ENCODE measurements around the gene TRIO. TPM values are rescaled to one million over a fixed set of nuclear protein-coding genes. Genes with fewer than 3 reads are reported as not detected.
"Not testable (repeated sequence)": the region's sequence is repeated elsewhere in the genome, so short reads cannot be mapped to it uniquely, and the experiment has no call there.

The TRIO gene
- 211 and 222 TPM in 2 replicates for total RNA-seq (ENCODE audit: low replicate concordance)

DNA sequence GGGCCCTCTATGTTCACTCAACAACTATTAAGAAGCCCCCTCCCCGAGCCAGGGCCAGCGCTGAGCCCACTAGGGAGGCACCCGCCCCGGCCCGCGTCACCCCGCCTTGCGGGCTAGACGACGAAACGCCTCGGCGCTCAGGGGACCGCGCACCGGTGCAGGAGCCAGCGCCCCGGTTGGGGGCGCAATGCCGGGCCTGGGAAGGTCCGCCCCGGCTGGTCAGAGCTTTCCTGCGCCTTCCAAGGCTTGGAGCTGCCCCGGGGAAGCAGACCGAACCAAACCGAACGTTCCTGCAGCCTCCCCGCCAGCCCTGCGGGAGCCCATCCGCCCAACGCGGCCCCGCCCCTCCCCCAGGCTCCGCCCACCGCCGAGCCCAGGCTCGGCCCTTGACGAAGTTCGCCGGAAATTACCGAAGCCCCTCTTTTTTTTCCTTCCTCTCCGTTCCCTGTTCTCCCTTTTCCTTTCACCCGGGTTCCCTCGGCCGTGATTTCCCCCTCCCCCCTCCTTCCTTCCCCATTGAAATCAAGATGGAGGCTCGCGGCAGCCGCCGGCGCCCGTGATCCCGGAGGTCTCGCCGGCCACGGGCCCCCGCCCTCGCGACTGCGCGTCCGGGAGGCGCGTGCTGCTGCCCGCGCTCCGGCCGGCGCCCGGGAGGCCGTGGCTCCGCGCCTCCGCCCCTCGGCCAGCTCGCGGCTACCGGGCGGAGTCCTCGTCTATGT, at the start of gene TRIO:
Gene TRIO, plus strand, starts transcription at position 516 of the 719 bp plus-strand sequence. CDS start 384 bp downstream, outside the sequence.
- peak within 1 kb of the TSS; percentile 87 for H3K4me3 ChIP-seq (ENCODE audit: low read depth, low read length)
- peak; percentile 92 for DNase-seq (ENCODE audit: low read depth)
- TF ChIP-seq, protein P1, sequence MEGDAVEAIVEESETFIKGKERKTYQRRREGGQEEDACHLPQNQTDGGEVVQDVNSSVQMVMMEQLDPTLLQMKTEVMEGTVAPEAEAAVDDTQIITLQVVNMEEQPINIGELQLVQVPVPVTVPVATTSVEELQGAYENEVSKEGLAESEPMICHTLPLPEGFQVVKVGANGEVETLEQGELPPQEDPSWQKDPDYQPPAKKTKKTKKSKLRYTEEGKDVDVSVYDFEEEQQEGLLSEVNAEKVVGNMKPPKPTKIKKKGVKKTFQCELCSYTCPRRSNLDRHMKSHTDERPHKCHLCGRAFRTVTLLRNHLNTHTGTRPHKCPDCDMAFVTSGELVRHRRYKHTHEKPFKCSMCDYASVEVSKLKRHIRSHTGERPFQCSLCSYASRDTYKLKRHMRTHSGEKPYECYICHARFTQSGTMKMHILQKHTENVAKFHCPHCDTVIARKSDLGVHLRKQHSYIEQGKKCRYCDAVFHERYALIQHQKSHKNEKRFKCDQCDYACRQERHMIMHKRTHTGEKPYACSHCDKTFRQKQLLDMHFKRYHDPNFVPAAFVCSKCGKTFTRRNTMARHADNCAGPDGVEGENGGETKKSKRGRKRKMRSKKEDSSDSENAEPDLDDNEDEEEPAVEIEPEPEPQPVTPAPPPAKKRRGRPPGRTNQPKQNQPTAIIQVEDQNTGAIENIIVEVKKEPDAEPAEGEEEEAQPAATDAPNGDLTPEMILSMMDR (IDR thresholded peaks at IDR 0.05; ENCODE audit: insufficient read depth, low read length): peak; percentile 54

DNA sequence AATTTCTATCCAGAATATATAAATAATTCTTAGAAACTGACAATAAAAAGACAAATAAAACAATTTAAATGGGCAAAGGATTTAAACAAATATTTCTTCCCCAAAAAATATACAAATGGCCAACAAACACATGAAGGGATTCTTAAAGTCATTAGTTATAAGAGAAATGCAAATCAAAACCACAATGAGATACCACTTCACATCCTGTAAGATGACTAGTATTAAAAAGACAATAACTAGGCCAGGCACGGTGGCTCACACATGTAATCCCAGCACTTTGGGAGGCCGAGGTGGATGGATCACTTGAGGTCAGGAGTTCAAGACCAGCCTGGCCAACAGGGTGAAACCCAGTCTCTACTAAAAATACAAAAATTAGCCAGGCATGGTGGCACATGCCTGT, 45.8 kb upstream of the TRIO start:
- not testable (repeated sequence) for H3K4me3 ChIP-seq (ENCODE audit: low read depth, low read length); DNase-seq (ENCODE audit: low read depth)

DNA sequence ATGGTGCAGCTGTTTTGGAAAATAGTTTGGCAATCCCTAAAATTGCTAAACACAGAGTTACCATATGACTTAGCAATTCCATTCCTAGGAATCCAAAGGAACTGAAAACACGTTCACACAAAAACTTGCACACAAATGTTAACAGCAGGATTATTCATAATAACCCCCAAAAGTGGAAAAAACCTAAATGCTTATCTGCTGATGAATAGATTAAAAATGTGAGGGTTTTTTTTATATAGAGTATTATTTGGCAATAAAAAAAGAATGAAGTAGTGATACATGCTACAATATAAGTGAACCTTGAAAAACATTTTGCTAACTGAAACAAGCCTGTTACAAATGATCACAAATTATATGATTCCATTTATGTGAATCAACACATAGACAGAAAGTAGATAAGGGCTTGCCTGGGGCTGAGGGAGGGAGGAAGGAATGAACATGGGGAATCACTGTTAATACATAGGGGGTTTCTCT, 45.1 kb upstream of the TRIO start:
- TF ChIP-seq, protein P1 (IDR thresholded peaks at IDR 0.05; ENCODE audit: insufficient read depth, low read length): no peak
- no peak overlapping the region for H3K4me3 ChIP-seq (ENCODE audit: low read depth, low read length)
- peak; percentile 91 for DNase-seq (ENCODE audit: low read depth)

DNA sequence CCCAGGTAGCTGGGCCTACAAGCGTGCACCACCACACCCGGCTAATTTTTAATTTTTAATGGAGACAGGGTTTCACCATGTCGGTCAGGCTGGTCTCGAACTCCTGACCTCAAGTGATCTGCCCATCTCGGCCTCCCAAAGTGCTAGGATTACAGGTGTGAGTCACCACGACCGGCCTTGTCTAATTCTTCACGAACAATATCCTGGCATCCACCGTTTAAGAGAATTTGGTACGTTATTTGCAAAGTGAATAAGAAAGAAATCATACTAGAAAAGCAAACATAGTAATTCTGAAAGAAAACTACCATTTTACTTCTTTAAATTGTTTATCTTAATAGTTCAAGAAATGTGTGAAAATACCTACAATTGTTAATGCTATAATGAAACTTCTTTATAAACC, 42.9 kb upstream of the TRIO start:
- no peak overlapping the region for H3K4me3 ChIP-seq (ENCODE audit: low read depth, low read length)
- TF ChIP-seq, protein P1 (IDR thresholded peaks at IDR 0.05; ENCODE audit: insufficient read depth, low read length): no peak
- DNase-seq (ENCODE audit: low read depth): no peak

DNA sequence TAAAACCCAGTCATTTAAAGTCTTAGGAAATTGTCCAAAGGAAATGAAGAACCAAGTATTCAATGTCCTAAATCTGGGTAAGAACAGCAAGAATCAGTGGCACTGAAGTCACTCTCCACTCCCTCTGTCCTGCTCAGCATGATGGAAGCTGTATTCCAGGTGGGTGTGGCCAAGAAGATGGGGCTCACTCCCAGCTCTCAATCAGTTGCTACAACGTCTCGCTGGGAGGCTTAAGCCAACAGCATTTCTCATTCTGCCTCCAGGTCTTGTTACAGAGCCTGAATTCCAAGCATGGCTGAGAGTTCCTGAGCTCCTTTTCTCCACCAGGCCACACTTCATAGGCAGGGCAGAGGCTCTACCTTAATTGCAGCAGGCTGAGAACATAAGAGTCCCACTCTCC, 41.2 kb upstream of the TRIO start:
- no peak overlapping the region for H3K4me3 ChIP-seq (ENCODE audit: low read depth, low read length)
- TF ChIP-seq, protein P1 (IDR thresholded peaks at IDR 0.05; ENCODE audit: insufficient read depth, low read length): no peak
- DNase-seq (ENCODE audit: low read depth): peak; percentile 18

DNA sequence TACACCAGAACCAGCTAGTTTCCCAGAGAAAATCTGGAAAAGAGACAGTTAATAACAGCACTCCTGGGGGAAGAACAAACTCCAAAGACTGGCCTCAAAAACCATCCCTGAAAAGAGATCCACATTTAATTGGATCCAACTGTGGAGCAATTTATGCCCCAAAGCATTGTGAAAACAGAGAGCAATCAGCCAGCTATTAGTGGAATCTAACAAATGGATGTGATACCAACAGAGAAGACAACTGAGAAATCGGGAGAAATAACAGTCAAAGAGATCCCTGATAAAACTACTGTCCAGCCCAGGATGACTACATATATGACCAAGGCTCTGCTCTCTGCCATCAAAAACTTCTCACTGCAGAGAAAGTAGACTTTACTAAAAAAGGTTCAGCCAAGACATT, 40.5 kb upstream of the TRIO start:
- DNase-seq (ENCODE audit: low read depth): no peak
- TF ChIP-seq, protein P1 (IDR thresholded peaks at IDR 0.05; ENCODE audit: insufficient read depth, low read length): no peak
- H3K4me3 ChIP-seq (ENCODE audit: low read depth, low read length): no peak overlapping the region

DNA sequence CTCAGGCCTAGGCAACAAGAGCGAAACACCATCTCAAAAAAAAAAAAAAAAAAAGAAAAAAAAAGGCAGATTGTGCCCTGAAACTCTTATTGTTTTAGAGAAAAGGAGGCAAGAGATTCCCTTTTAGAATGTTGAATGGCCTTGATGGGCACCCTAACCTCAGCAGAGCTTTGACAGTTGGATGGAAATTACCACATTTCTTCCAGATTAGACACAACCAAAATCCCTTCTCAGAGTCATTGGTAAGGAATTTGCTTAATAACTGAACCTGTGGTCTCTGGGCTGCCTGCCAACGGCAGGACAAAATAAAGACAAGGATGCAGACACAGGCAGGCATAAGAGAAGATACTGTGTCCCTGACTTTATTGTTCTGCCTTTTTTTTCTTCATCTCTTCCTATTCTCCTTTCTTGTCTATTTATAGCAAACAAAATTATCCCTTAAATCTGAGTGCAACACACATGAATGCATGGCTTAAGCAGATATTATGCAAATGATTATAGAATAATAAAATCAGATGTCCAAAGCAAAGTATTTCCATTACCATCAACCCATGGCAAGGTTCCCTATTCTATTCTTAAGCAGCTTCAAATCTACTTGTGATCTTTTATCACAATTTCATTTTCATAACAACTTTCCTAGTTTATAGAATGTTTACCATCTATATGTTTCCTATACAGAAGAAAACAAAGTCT, 37.3 kb upstream of the TRIO start:
- TF ChIP-seq, protein P1 (IDR thresholded peaks at IDR 0.05; ENCODE audit: insufficient read depth, low read length): no peak
- no peak overlapping the region for H3K4me3 ChIP-seq (ENCODE audit: low read depth, low read length)
- peak; percentile 77 for DNase-seq (ENCODE audit: low read depth)
